Activated naive CD4-positive, alpha-beta T cell treated with anti-CD3 and anti-CD28 coated beads, Interleukin-2, amount 10 ng/mL, durations not matched to agents 7 days and 5 days (primary cell): Measurements from ENCODE around the gene GNAI1.
"Not testable (repeated sequence)": the region's sequence is repeated elsewhere in the genome, so short reads cannot be mapped to it uniquely, and the experiment has no call there.

ENCODE experiments used
- CTCF ChIA-PET: fragments of 350-600 bp; sonication (Branson Sonifier 250); formaldehyde crosslinking; loops from one replicate; lab custom pipeline; 2021; ENCODE audit warnings: antibody characterized with exemption; lab: Charles Lee
- DNase-seq: peaks from one replicate; pipeline ENCODE4 v3.0.0-alpha.2; 2020
- H3K27ac Mint-ChIP-seq: one replicate; pipeline ENCODE4 v1.8.0; 2021; ENCODE audit warnings: mild to moderate bottlenecking, moderate library complexity, mixed read lengths
- H3K27me3 Mint-ChIP-seq: one replicate; pipeline ENCODE4 v1.8.0; 2021; ENCODE audit warnings: mild to moderate bottlenecking, mixed read lengths
- H3K36me3 Mint-ChIP-seq: one replicate; pipeline ENCODE4 v1.8.0; 2021; ENCODE audit warnings: mixed read lengths
- H3K4me1 Mint-ChIP-seq: one replicate; pipeline ENCODE4 v1.8.0; 2021; ENCODE audit warnings: mixed read lengths
- H3K4me3 Mint-ChIP-seq: one replicate; pipeline ENCODE4 v1.8.0; 2021; ENCODE audit warnings: mild to moderate bottlenecking, moderate library complexity, mixed read lengths
- H3K9me3 Mint-ChIP-seq: one replicate; pipeline ENCODE4 v1.8.0; 2021; ENCODE audit warnings: mixed read lengths

Gene GNAI1

GRCh38 chr7:80139236-80139635 lies 4.6 kb downstream of the GNAI1 start:
- Mint-ChIP-seq H3K36me3 (no peaks in the 10 kb centered on the region), H3K9me3 (no peaks in the 10 kb centered on the region), H3K4me1 (peaks cover 15% of the 10 kb centered on the region), H3K4me3 (no peak overlapping the region), H3K27ac (no peak overlapping the region), H3K27me3 (peaks cover 40% of the 10 kb centered on the region)
- DNase-seq = no peak
- CTCF ChIA-PET = no interaction called here

- Mint-ChIP-seq H3K4me3 (no peak overlapping the region), H3K9me3 (no peaks in the 10 kb centered on the region), H3K27ac (no peak overlapping the region), H3K27me3 (peaks cover 30% of the 10 kb centered on the region), H3K36me3 (no peaks in the 10 kb centered on the region), H3K4me1 (peaks cover 13% of the 10 kb centered on the region)
- DNase-seq = no peak
- CTCF ChIA-PET = no interaction called here
These were observed 5.8 kb downstream of the GNAI1 start for GRCh38 chr7:80140388-80140787.

- Mint-ChIP-seq H3K4me3 (no peak overlapping the region), H3K27ac (no peak overlapping the region), H3K9me3 (no peaks in the 10 kb centered on the region), H3K4me1 (peaks cover 7% of the 10 kb centered on the region), H3K36me3 (no peaks in the 10 kb centered on the region), H3K27me3 (peaks cover 28% of the 10 kb centered on the region)
- CTCF ChIA-PET = no interaction called here
- DNase-seq = no peak
These were observed 6.7 kb downstream of the GNAI1 start for GRCh38 chr7:80141376-80141775.

- no peak for DNase-seq
- CTCF ChIA-PET = no interaction called here
- Mint-ChIP-seq H3K27ac (no peak overlapping the region), H3K4me3 (no peak overlapping the region), H3K4me1 (peaks cover 7% of the 10 kb centered on the region), H3K27me3 (peaks cover 14% of the 10 kb centered on the region), H3K9me3 (no peaks in the 10 kb centered on the region), H3K36me3 (no peaks in the 10 kb centered on the region)
These were observed 8.4 kb downstream of the GNAI1 start for GRCh38 chr7:80142853-80143580.

- Mint-ChIP-seq H3K27ac (no peak overlapping the region), H3K27me3 (peaks cover 15% of the 10 kb centered on the region), H3K9me3 (no peaks in the 10 kb centered on the region), H3K4me3 (no peak overlapping the region), H3K4me1 (peaks cover 3% of the 10 kb centered on the region), H3K36me3 (no peaks in the 10 kb centered on the region)
- no peak for DNase-seq
- CTCF ChIA-PET = no interaction called here
These were observed 11.3 kb downstream of the GNAI1 start for GRCh38 chr7:80145780-80146422.

GRCh38 chr7:80146545-80147182 lies 12.0 kb downstream of the GNAI1 start:
- Mint-ChIP-seq H3K27me3 (peaks cover 17% of the 10 kb centered on the region), H3K4me3 (no peak overlapping the region), H3K4me1 (peaks cover 10% of the 10 kb centered on the region)

GRCh38 chr7:80147543-80148391 lies 13.1 kb downstream of the GNAI1 start:
- H3K9me3 Mint-ChIP-seq = no peaks in the 10 kb centered on the region
- H3K27me3 Mint-ChIP-seq = peaks cover 17% of the 10 kb centered on the region
- no peak for DNase-seq
- H3K27ac Mint-ChIP-seq = no peak overlapping the region
- peaks cover 10% of the 10 kb centered on the region for H3K4me1 Mint-ChIP-seq
- no peak overlapping the region for H3K4me3 Mint-ChIP-seq
- H3K36me3 Mint-ChIP-seq = no peaks in the 10 kb centered on the region
- CTCF ChIA-PET = no interaction called here

More at GRCh38 chr7:80146545-80147182, 12.0 kb downstream of the GNAI1 start:
- CTCF ChIA-PET = no interaction called here
- Mint-ChIP-seq H3K27ac (no peak overlapping the region), H3K9me3 (no peaks in the 10 kb centered on the region), H3K36me3 (no peaks in the 10 kb centered on the region)
- DNase-seq = no peak

- no peaks in the 10 kb centered on the region for H3K9me3 Mint-ChIP-seq
- H3K36me3 Mint-ChIP-seq = no peaks in the 10 kb centered on the region
- H3K4me1 Mint-ChIP-seq = peaks cover 10% of the 10 kb centered on the region
- CTCF ChIA-PET = interaction anchor here (1.1 kb wide), 1 partner anchor 15 kb away, joined by 3 read pairs; no protein-coding TSS in a partner anchor
- H3K27ac Mint-ChIP-seq = no peak overlapping the region
- H3K4me3 Mint-ChIP-seq = no peak overlapping the region
- H3K27me3 Mint-ChIP-seq = peaks cover 16% of the 10 kb centered on the region
- no peak for DNase-seq
These were observed 16.1 kb downstream of the GNAI1 start for GRCh38 chr7:80150611-80151273.

- no peak overlapping the region for H3K27ac Mint-ChIP-seq
- DNase-seq = no peak
- H3K4me3 Mint-ChIP-seq = no peak overlapping the region
- H3K36me3 Mint-ChIP-seq = no peaks in the 10 kb centered on the region
- peaks cover 13% of the 10 kb centered on the region for H3K27me3 Mint-ChIP-seq
- peaks cover 10% of the 10 kb centered on the region for H3K4me1 Mint-ChIP-seq
- no peaks in the 10 kb centered on the region for H3K9me3 Mint-ChIP-seq
- CTCF ChIA-PET = interaction anchor here (1.1 kb wide), 1 partner anchor 15 kb away, joined by 3 read pairs; no protein-coding TSS in a partner anchor
These were observed 16.6 kb downstream of the GNAI1 start for GRCh38 chr7:80151274-80151665.

- no peak for DNase-seq
- Mint-ChIP-seq H3K4me3 (no peak overlapping the region), H3K9me3 (no peaks in the 10 kb centered on the region), H3K27me3 (peaks cover 13% of the 10 kb centered on the region), H3K36me3 (no peaks in the 10 kb centered on the region), H3K4me1 (peaks cover 10% of the 10 kb centered on the region), H3K27ac (no peak overlapping the region)
- CTCF ChIA-PET = no interaction called here
These were observed 18.8 kb downstream of the GNAI1 start for GRCh38 chr7:80153446-80153845.

GRCh38 chr7:80154656-80155333 lies 20.2 kb downstream of the GNAI1 start:
- Mint-ChIP-seq H3K36me3 (no peaks in the 10 kb centered on the region), H3K27ac (no peak overlapping the region), H3K27me3 (peaks cover 13% of the 10 kb centered on the region), H3K9me3 (no peaks in the 10 kb centered on the region), H3K4me3 (no peak overlapping the region), H3K4me1 (peaks cover 10% of the 10 kb centered on the region)
- CTCF ChIA-PET = no interaction called here
- no peak for DNase-seq

- H3K27me3 Mint-ChIP-seq = peaks cover 11% of the 10 kb centered on the region
- H3K4me1 Mint-ChIP-seq = peaks cover 10% of the 10 kb centered on the region
- H3K9me3 Mint-ChIP-seq = no peaks in the 10 kb centered on the region
- no peak for DNase-seq
- H3K4me3 Mint-ChIP-seq = no peak overlapping the region
- no peaks in the 10 kb centered on the region for H3K36me3 Mint-ChIP-seq
- H3K27ac Mint-ChIP-seq = no peak overlapping the region
- CTCF ChIA-PET = no interaction called here
These were observed 20.7 kb downstream of the GNAI1 start for GRCh38 chr7:80155374-80155773.

GRCh38 chr7:80157770-80158169 lies 23.1 kb downstream of the GNAI1 start:
- H3K4me1 Mint-ChIP-seq, H3K36me3 Mint-ChIP-seq, DNase-seq, H3K9me3 Mint-ChIP-seq, H3K27ac Mint-ChIP-seq, H3K4me3 Mint-ChIP-seq, H3K27me3 Mint-ChIP-seq, CTCF ChIA-PET: not testable (repeated sequence)
